Measurements from ENCODE around the gene PPIL4. TPM values are rescaled to one million over a fixed set of nuclear protein-coding genes. Genes with fewer than 3 reads are reported as not detected.

PPIL4 gene
- total and polyA plus RNA-seq, 10 of the 15 experiments (the other 5 are each of a cell fraction or from before 2014, with no cell fraction given): 8.0 to 28.4 (median 24.3) TPM

DNA sequence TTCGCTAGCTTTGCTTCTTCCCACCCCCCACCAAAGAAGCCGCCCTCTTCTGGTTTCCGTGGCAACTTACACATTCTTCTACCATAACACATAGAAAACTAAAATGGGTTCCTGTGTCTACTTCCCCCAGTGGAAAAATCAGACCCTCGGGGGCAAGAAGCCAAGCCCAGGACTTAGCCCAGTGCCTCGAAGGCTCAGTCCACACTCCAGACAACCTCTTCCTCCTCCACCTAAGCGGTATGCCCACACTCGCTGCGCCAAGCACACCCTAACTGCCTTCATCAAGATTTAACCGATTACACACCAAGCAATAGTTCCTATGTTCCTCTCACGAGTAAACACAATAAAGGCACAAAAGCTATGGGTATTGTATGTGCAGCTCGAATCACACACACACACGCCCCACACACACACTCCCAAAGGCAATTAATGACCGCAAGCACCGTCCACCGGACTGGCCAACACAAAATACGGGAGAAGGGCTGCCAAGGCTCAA, 537 bp downstream of the PPIL4 start (continued):
- TF ChIP-seq RB1 (IDR thresholded peaks at IDR 0.05; ENCODE audit: borderline replicate concordance): 0 out of 2 replicates have a peak, but pooled peaks have one; percentile 38
- TF ChIP-seq RUNX3 (IDR thresholded peaks at IDR 0.05; ENCODE audit: low read length): peak; percentile 21; the same call in 1 of the 2 replicates
- TF ChIP-seq YY1 (IDR thresholded peaks at IDR 0.05; ENCODE audit: low read depth, low read length): peak; percentile 75
- TF ChIP-seq ASH2L (IDR thresholded peaks at IDR 0.05; ENCODE audit: borderline replicate concordance, low read depth): 0 out of 2 replicates have a peak, but pooled peaks have one; percentile 57
- no peak for TF ChIP-seq CEBPZ (IDR thresholded peaks at IDR 0.05; ENCODE audit: low read depth, low read length)
- TF ChIP-seq SREBF1 (IDR thresholded peaks at IDR 0.05; ENCODE audit: low read length): no peak

GRCh38 chr6:149544646-149545257, 1.1 kb downstream of the PPIL4 start:
- BruUV-seq (replicated peaks): no TSS peak
- Histone ChIP-seq H3K36me3 (ENCODE audit: control insufficient read depth in 2 of 2, insufficient read depth in 2 of 2, low read length in 1 of 2) (no peaks in the 10 kb centered on the region), H3K79me2 (ENCODE audit: control insufficient read depth, insufficient read depth, low read length) (peaks cover 43% of the 10 kb centered on the region), H2AFZ (ENCODE audit: control insufficient read depth, low read depth, low read length) (no peak overlapping the region), H4K20me1 (ENCODE audit: control insufficient read depth, insufficient read depth) (no peaks in the 10 kb centered on the region), H3K9me3 (replicated peaks; ENCODE audit: control insufficient read depth, insufficient read depth, low read length) (no peaks in the 10 kb centered on the region), H3K4me1 (ENCODE audit: control insufficient read depth, insufficient read depth, low read length) (no peaks in the 10 kb centered on the region; the same call in 1 of the 2 replicates), H3K4me3 (peak overlapping the region; percentile 92), H3K27me3 (replicated peaks in 1 of 2; ENCODE audit: control insufficient read depth in 2 of 2, insufficient read depth in 2 of 2, low read length in 1 of 2) (no peaks in the 10 kb centered on the region; a peak in 1 of 4 replicates), H3K9ac (ENCODE audit: control insufficient read depth, insufficient read depth, low read length) (peak overlapping the region; percentile 76), H3K27ac (ENCODE audit: control insufficient read depth, insufficient read depth) (peak overlapping the region; percentile 87; the same call in 1 of the 2 replicates), H3K4me2 (ENCODE audit: control insufficient read depth, insufficient read depth) (peak overlapping the region; percentile 93)
- ChIA-PET RAD21 (ENCODE audit: unreplicated experiment) (interaction anchor here (1.4 kb wide), 1 partner anchor 55 kb away, joined by 10 read pairs; no protein-coding TSS in a partner anchor), CTCF (interaction anchor here (0.9 to 5.2 kb wide), 14 partner anchors 16 to 539 kb away, joined by 3 to 20 read pairs (median 4); partner anchors contain the start of gene ZC3H12D), POLR2A (interaction anchor here (0.6 to 2.2 kb wide), 5 partner anchors 18 to 1270 kb away, joined by 3 to 7 read pairs (median 3); no protein-coding TSS in a partner anchor), SMC1A (ENCODE audit: uncharacterized antibody, unreplicated experiment) (interaction anchor here (1.1 to 2.1 kb wide), 10 partner anchors 16 to 174 kb away, joined by 3 to 8 read pairs (median 5); partner anchors contain the start of gene LATS1)
- ATAC-seq (peak; percentile 10), FAIRE-seq (no peak), DNase-seq (ENCODE audit: low read depth, low spot score) (no peak)
- in situ Hi-C loops (cut with MboI) (no loop called here), intact Hi-C loops (cut with micrococcal nuclease; ENCODE audit: unreplicated experiment) (no loop called here)
- WGBS (ENCODE audit: insufficient coverage, insufficient replicate concordance, low lambda C conversion rate, missing lambda C conversion rate): 58% methylated on average over 12 of the region's 12 CpGs
- TF ChIP-seq SUPT20H (IDR thresholded peaks at IDR 0.05; ENCODE audit: borderline replicate concordance, control insufficient read depth, low read depth, low read length) (no peak), HSF1 (IDR thresholded peaks at IDR 0.05; ENCODE audit: low read depth, low read length) (no peak), TBL1XR1 (IDR thresholded peaks at IDR 0.05; ENCODE audit: low read depth, low read length) (no peak)
